22Rv1 (cell line): ENCODE results near the gene SEZ6L.

Experiments used
- CTCF ChIP-seq: fragments of 450-650 bp; IDR thresholded peaks from 2 replicates; pipeline ENCODE4 v1.5.1; 2017; ENCODE audit warnings: mild to moderate bottlenecking
- ZFX ChIP-seq: fragments of 450-650 bp; IDR thresholded peaks from 2 replicates; pipeline ENCODE4 v1.6.1; 2017; ENCODE audit warnings: antibody characterized with exemption, borderline replicate concordance

GRCh38 chr22:26229910-26230309, 60.6 kb downstream of the SEZ6L start:
- TF ChIP-seq CTCF (no peak), ZFX (no peak)
